Lung (tissue), 12 donors: ENCODE results near the gene NACAD. TPM values are rescaled to one million over a fixed set of nuclear protein-coding genes. Genes with fewer than 3 reads are reported as not detected.

ENCODE experiments used
- ATAC-seq: fragments of 200-7000 bp; cut with Tn5 transposase; one replicate; pipeline ENCODE4 v1.9.1; 2020; ENCODE audit warnings: moderate number of reproducible peaks; ENCODE audit not compliant: insufficient read depth, low FRiP score
- DNase-seq, 3 donors: peaks; one replicate each; pipeline ENCODE4 v3.0.0-alpha.2; 2013 to 2017
- H3K27ac ChIP-seq, 2 donors: one replicate each; pipeline ENCODE4 v1.5.1; 2013; ENCODE audit warnings: mild to moderate bottlenecking in 2 of 2, moderate library complexity in 2 of 2, control low read depth in 1 of 2, inconsistent platforms in 1 of 2, low read depth in 1 of 2, low read length in 1 of 2
- H3K27me3 ChIP-seq, 3 donors: one replicate each; pipeline ENCODE4 v1.5.1; 2013; ENCODE audit warnings: low read length in 2 of 3; ENCODE audit not compliant: control insufficient read depth in 3 of 3, insufficient read depth in 3 of 3
- H3K36me3 ChIP-seq, 4 donors: one replicate each; pipeline ENCODE4 v1.5.1; 2013; ENCODE audit warnings: low read length in 4 of 4, mild to moderate bottlenecking in 1 of 4, moderate library complexity in 1 of 4; ENCODE audit not compliant: control insufficient read depth in 4 of 4, insufficient read depth in 4 of 4
- H3K4me1 ChIP-seq, 5 donors: one replicate each; pipeline ENCODE4 v1.5.1; 2013; ENCODE audit warnings: low read length in 5 of 5, mild to moderate bottlenecking in 2 of 5, moderate library complexity in 1 of 5; ENCODE audit not compliant: control insufficient read depth in 5 of 5, insufficient read depth in 5 of 5
- H3K4me3 ChIP-seq: one replicate; pipeline ENCODE4 v1.5.1; 2013; ENCODE audit warnings: mild to moderate bottlenecking, control low read depth, moderate library complexity
- H3K9ac ChIP-seq, 2 donors: one replicate each; pipeline ENCODE4 v1.5.1; 2013; ENCODE audit warnings: low read length in 2 of 2, control low read depth in 1 of 2; ENCODE audit not compliant: insufficient read depth in 1 of 2
- H3K9me3 ChIP-seq, 4 donors: one replicate each; pipeline ENCODE4 v1.5.1; 2013; ENCODE audit warnings: low read length in 3 of 4, mild to moderate bottlenecking in 1 of 4, moderate library complexity in 1 of 4; ENCODE audit not compliant: control insufficient read depth in 4 of 4, insufficient read depth in 3 of 4
- WGBS, 2 donors: extraction: QIAGEN DNeasy Blood & Tissue Kit; methylation state at CpG; one replicate each; pipeline ENCODE4 v1.1.7; 2013; 5-methylcytosine and 5-hydroxymethylcytosine counted together
- polyA plus RNA-seq, 2 donors: library from polyadenylated mRNA; stranded (reverse); fragments of 200-250 nt; gene quantifications; one replicate each; pipeline ENCODE4 v1.2.1, GENCODE V29; 2013
- total RNA-seq, 2 donors: library from RNA; depleted of rRNA in 1 of 2; stranded (reverse); fragments of >200 nt in 1 of 2; gene quantifications; one replicate each; pipeline ENCODE4 v1.2.1, GENCODE V29; 2014 to 2021
- TF ChIP-seq, protein P1 (sequence below): IDR thresholded peaks from 2 replicates; pipeline ENCODE4 v1.5.1; 2012; ENCODE audit warnings: mild to moderate bottlenecking; ENCODE audit errors: control extremely low read depth, extremely low read depth
- donor health status: control.
- donor health status: control.
- donor health status: Bipolar disorder and iron deficiency.
- donor health status: healthy.
- donor health status: DM: yes; HTN: yes; CAD: no.

NACAD gene
- total and polyA plus RNA-seq, 4 donors: 0.85 to 3.7 (median 1.7) TPM

- Histone ChIP-seq H3K9me3 (no peaks in the 10 kb centered on the region), H3K27ac (no peak overlapping the region), H3K9ac (no peak overlapping the region), H3K27me3 (no peaks in the 10 kb centered on the region), H3K4me3 (no peak overlapping the region), H3K36me3 (peaks cover 0 to under 1% (median 0%) of the 10 kb centered on the region in 4 donors), H3K4me1 (peaks cover 0 to 16% (median 3%) of the 10 kb centered on the region in 5 donors)
- 87 to 90% methylated on average over 19 to 23 of the region's 23 CpGs for WGBS, 2 donors
- DNase-seq (no peak), ATAC-seq (no peak)
- TF ChIP-seq, protein P1, sequence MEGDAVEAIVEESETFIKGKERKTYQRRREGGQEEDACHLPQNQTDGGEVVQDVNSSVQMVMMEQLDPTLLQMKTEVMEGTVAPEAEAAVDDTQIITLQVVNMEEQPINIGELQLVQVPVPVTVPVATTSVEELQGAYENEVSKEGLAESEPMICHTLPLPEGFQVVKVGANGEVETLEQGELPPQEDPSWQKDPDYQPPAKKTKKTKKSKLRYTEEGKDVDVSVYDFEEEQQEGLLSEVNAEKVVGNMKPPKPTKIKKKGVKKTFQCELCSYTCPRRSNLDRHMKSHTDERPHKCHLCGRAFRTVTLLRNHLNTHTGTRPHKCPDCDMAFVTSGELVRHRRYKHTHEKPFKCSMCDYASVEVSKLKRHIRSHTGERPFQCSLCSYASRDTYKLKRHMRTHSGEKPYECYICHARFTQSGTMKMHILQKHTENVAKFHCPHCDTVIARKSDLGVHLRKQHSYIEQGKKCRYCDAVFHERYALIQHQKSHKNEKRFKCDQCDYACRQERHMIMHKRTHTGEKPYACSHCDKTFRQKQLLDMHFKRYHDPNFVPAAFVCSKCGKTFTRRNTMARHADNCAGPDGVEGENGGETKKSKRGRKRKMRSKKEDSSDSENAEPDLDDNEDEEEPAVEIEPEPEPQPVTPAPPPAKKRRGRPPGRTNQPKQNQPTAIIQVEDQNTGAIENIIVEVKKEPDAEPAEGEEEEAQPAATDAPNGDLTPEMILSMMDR: no peak
These were observed 3.1 kb downstream of the NACAD start for GRCh38 chr7:45085619-45086200.

DNA sequence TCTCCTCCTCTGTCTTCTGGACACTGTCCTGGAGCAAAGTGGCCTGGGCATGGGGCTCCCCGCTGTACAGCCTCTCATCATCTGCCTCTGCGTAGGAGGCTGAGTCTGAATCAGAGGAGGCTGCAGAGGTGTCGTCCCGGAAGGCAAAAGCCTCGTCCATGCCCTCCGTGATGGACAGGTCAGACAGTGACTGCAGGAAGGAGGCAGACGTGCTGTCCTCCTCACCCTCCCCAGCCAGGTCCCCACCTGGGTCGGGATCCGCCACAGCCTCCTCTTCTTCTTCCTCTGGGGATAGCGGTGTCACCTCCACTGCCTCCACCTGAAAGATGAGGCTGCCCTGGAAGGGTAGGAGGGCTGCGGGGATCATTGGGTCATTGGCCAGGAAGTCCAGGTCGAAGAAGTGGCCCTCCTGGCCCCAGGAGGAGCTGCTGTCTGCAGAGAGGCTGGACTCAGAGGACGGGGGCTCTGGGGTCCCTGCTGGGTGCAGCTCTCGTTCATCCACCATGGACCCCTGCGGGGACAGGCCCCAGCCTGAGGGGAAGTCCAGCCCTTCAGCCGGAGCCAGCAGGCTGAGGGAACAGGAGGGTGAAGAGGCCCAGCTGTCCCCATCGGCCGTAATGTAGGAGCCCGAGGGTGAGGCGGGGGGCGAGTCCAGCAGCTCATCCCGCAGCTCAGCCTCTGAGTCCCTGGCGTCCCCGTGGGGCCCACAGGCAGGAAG lies 3.7 kb downstream of the NACAD start:
- H3K4me1 ChIP-seq: peaks cover 0 to 16% (median 3%) of the 10 kb centered on the region in 5 donors
- no peak overlapping the region for H3K4me3 ChIP-seq
- no peak overlapping the region for H3K27ac ChIP-seq
- H3K9ac ChIP-seq: no peak overlapping the region
- DNase-seq (peak; percentile 38 to 57 (median 41)), ATAC-seq (no peak)
- peaks cover 0 to 7% (median 3%) of the 10 kb centered on the region in 4 donors for H3K36me3 ChIP-seq
- H3K27me3 ChIP-seq: no peaks in the 10 kb centered on the region
- TF ChIP-seq, protein P1: no peak
- WGBS, 2 donors: 79 to 87% methylated on average over 24 of the region's 24 CpGs
- H3K9me3 ChIP-seq: no peaks in the 10 kb centered on the region

DNA sequence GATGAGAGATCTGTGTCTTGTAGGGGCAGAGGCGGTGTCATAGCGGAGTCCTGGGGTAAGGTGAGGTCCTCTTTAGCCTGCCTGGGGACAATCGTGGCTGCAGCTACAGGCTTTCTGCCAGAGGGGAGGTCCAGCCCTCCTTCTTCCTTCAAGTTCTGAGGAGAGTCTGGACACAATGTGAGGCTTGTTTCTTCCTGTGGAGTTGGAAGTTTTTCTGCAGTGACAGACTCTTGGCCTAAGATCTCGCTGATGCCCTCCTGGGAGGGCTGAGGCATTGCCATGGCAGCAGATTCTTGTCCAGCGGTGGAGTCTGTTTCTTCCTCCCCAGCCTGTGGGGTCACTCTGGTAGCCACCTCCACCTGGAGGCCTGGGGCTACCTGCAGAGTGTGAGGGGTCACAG lies 4.4 kb downstream of the NACAD start:
- no peak for DNase-seq

More for the DNA sequence above, 4.4 kb downstream of the NACAD start:
- no peak for ATAC-seq
- Histone ChIP-seq H3K9ac (no peak overlapping the region), H3K4me1 (peaks cover 0 to 16% (median 3%) of the 10 kb centered on the region in 5 donors), H3K4me3 (no peak overlapping the region), H3K27ac (no peak overlapping the region), H3K36me3 (peaks cover 0 to 10% (median 4%) of the 10 kb centered on the region in 4 donors), H3K27me3 (no peaks in the 10 kb centered on the region), H3K9me3 (no peaks in the 10 kb centered on the region)
- TF ChIP-seq, protein P1: no peak
- WGBS, 2 donors: 74 to 85% methylated on average over 5 of the region's 5 CpGs
